GM12891 (cell line): Measurements from ENCODE around the gene ZNF254.

Experiments used
- PAX5 ChIP-seq: IDR thresholded peaks from 2 replicates; pipeline ENCODE4 v1.6.1; 2011; ENCODE audit warnings: low read length, moderate library complexity, mild to moderate bottlenecking; ENCODE audit not compliant: insufficient read depth, severe bottlenecking
- POLR2A ChIP-seq: IDR thresholded peaks from 2 replicates; pipeline ENCODE4 v1.6.1; 2011; ENCODE audit warnings: low read depth, low read length, control low read depth
- POLR2AphosphoS5 ChIP-seq: IDR thresholded peaks from 2 replicates; pipeline ENCODE4 v1.6.1; 2011; ENCODE audit warnings: low read depth, low read length, control low read depth
- POU2F2 ChIP-seq: IDR thresholded peaks from 2 replicates; pipeline ENCODE4 v1.6.1; 2011; ENCODE audit warnings: low read depth, mild to moderate bottlenecking, control low read depth, low read length, moderate library complexity
- SPI1 ChIP-seq: IDR thresholded peaks from 2 replicates; pipeline ENCODE4 v1.6.1; 2011; ENCODE audit warnings: low read depth, low read length, control low read depth
- TAF1 ChIP-seq: IDR thresholded peaks from 2 replicates; pipeline ENCODE4 v1.6.1; 2011; ENCODE audit warnings: low read depth, low read length, control low read depth

GRCh38 chr19:24071078-24071477, 15.9 kb upstream of the ZNF254 start:
- TF ChIP-seq SPI1 (no peak), POLR2AphosphoS5 (no peak), POLR2A (no peak), PAX5 (no peak), TAF1 (no peak), POU2F2 (no peak)
